ENCODE data around the gene PADI3.

GRCh38 chr1:17239420-17239819 is 9.5 kb upstream of the PADI3 start:
- no peak for TF ChIP-seq MAX (IDR thresholded peaks at IDR 0.05; ENCODE audit: low read depth, low read length)
- TF ChIP-seq, protein P1, sequence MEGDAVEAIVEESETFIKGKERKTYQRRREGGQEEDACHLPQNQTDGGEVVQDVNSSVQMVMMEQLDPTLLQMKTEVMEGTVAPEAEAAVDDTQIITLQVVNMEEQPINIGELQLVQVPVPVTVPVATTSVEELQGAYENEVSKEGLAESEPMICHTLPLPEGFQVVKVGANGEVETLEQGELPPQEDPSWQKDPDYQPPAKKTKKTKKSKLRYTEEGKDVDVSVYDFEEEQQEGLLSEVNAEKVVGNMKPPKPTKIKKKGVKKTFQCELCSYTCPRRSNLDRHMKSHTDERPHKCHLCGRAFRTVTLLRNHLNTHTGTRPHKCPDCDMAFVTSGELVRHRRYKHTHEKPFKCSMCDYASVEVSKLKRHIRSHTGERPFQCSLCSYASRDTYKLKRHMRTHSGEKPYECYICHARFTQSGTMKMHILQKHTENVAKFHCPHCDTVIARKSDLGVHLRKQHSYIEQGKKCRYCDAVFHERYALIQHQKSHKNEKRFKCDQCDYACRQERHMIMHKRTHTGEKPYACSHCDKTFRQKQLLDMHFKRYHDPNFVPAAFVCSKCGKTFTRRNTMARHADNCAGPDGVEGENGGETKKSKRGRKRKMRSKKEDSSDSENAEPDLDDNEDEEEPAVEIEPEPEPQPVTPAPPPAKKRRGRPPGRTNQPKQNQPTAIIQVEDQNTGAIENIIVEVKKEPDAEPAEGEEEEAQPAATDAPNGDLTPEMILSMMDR (IDR thresholded peaks at IDR 0.05; ENCODE audit: low read depth, low read length), result no peak
- no peak for TF ChIP-seq POLR2A (IDR thresholded peaks at IDR 0.05; ENCODE audit: extremely low read depth, insufficient read length)
